Measurements from ENCODE around the gene MREG.
"Not testable (repeated sequence)": the region's sequence is repeated elsewhere in the genome, so short reads cannot be mapped to it uniquely, and the experiment has no call there.

Gene MREG

GRCh38 chr2:215928086-215928485 is 85.3 kb downstream of the MREG start:
- CTCF ChIA-PET: no interaction called here

GRCh38 chr2:215926992-215927391 is 86.4 kb downstream of the MREG start:
- CTCF ChIA-PET; H3K27ac ChIP-seq; DNase-seq (ENCODE audit: low spot score); POLR2A ChIA-PET (ENCODE audit: low non-redundant PET): not testable (repeated sequence)

More at GRCh38 chr2:215928086-215928485, 85.3 kb downstream of the MREG start:
- DNase-seq (ENCODE audit: low spot score): no peak
- POLR2A ChIA-PET (ENCODE audit: low non-redundant PET): no interaction called here
- H3K27ac ChIP-seq: no peak overlapping the region
- TF ChIP-seq CTCF (conservative IDR thresholded peaks at IDR 0.05; ENCODE audit: low read depth): no peak

- CTCF ChIA-PET: interaction anchor here (1.6 kb wide), 1 partner anchor 9 kb away, joined by 6 read pairs; no protein-coding TSS in a partner anchor
- DNase-seq (ENCODE audit: low spot score): no peak
Observed at GRCh38 chr2:215921895-215922294, 91.5 kb downstream of the MREG start.

DNA sequence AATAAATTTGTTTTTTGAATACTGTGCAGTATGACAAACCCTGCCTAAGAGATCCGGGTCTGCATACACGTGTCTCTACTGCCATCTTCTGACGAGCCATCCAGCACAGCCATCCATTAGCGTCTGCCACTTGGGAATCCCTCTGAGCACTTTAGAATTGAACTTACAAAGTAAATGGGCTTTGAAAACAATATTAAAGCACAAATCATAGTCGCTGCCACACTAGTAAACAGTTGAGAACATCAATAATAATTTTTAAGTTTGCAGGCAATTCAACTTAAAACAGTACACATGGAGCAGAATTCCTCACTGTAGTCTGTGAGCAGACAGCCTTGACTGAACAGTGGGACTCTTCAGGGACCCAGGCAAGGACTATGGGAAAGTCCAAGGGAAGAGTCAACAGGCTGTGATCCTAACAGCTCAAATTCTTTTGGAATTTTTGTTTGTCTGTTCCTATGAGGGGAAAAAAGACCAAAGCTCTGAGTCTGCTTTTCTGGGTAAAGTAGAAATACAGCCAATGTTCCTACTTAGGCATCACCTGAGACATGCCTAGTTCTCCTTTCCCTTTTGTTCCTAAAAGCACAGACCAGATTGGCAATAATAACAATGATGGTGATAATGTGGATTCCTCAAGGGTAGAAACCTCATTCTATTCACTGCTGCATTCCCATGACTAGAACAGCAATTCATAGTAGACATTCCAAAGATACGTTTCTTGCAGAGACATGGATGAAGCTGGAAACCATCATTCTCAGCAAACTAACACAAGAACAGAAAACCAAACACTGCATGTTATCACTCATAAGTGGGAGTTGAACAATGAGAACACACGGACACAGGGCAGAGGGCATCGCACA is 92.9 kb downstream of the MREG start:
- no peak overlapping the region for H3K27ac ChIP-seq
- TF ChIP-seq CTCF (conservative IDR thresholded peaks at IDR 0.05; ENCODE audit: low read depth): peak; percentile 85
- POLR2A ChIA-PET (ENCODE audit: low non-redundant PET): no interaction called here
- peak; percentile 52 for DNase-seq (ENCODE audit: low spot score)
- CTCF ChIA-PET: interaction anchor here (0.6 to 1.6 kb wide), 4 partner anchors 11 to 253 kb away, joined by 3 to 6 read pairs (median 3); no protein-coding TSS in a partner anchor

More at GRCh38 chr2:215921895-215922294, 91.5 kb downstream of the MREG start:
- no peak overlapping the region for H3K27ac ChIP-seq
- POLR2A ChIA-PET (ENCODE audit: low non-redundant PET): no interaction called here
- no peak for TF ChIP-seq CTCF (conservative IDR thresholded peaks at IDR 0.05; ENCODE audit: low read depth)

DNA sequence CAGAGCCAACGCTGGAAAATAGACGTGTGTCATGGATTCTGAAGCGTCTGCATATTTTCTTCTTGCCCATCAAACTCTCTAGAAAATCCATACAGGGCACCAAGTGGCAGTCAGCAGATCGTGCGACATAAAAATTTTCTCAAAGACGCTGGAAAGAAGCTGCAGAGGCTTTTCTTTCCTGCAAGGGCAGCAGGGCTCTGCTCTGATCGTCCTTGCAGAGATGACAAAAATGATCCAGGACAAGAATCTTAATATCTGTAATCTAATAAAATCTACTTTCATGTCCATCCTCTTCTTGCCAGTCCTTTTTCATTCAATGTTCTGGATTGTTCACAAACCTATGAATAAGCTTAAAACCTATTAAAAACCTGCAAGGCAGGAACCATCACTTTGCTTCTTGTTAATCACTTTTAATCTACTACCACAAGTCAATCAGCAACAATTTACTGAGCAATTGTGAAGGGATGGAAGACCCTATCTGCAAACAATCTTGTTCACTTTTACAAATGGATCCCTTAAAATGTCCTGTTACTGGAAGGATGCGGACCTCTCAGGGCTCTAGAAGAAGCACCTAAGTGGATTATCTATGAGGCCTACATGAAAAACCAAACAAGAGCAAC is 93.6 kb downstream of the MREG start:
- no peak overlapping the region for H3K27ac ChIP-seq
- CTCF ChIA-PET: no interaction called here
- no peak for DNase-seq (ENCODE audit: low spot score)
- no peak for TF ChIP-seq CTCF (conservative IDR thresholded peaks at IDR 0.05; ENCODE audit: low read depth)
- POLR2A ChIA-PET (ENCODE audit: low non-redundant PET): no interaction called here

GRCh38 chr2:215918901-215919599 is 94.3 kb downstream of the MREG start:
- no peak for TF ChIP-seq CTCF (conservative IDR thresholded peaks at IDR 0.05; ENCODE audit: low read depth)
- ChIA-PET POLR2A (ENCODE audit: low non-redundant PET) (no interaction called here), CTCF (no interaction called here)
- DNase-seq (ENCODE audit: low spot score): no peak
- no peak overlapping the region for H3K27ac ChIP-seq
